HG02763 (cell line): ENCODE measurements around the gene ACTR3C.
"Not testable (repeated sequence)": the region's sequence is repeated elsewhere in the genome, so short reads cannot be mapped to it uniquely, and the experiment has no call there.

Experiments used
- ATAC-seq: cut with Tn5 transposase; IDR thresholded peaks from one replicate; pipeline ENCODE4 v1.9.1; 2021; ENCODE audit warnings: mild to moderate bottlenecking, moderate library complexity; ENCODE audit not compliant: unreplicated experiment

ACTR3C gene

GRCh38 chr7:150219941-150220658 is 103.2 kb downstream of the ACTR3C start:
- ATAC-seq = not testable (repeated sequence)

GRCh38 chr7:150206848-150207247 is 116.5 kb downstream of the ACTR3C start:
- ATAC-seq = not testable (repeated sequence)

- ATAC-seq = not testable (repeated sequence)
Observed at GRCh38 chr7:150205866-150206265, 117.5 kb downstream of the ACTR3C start.

DNA sequence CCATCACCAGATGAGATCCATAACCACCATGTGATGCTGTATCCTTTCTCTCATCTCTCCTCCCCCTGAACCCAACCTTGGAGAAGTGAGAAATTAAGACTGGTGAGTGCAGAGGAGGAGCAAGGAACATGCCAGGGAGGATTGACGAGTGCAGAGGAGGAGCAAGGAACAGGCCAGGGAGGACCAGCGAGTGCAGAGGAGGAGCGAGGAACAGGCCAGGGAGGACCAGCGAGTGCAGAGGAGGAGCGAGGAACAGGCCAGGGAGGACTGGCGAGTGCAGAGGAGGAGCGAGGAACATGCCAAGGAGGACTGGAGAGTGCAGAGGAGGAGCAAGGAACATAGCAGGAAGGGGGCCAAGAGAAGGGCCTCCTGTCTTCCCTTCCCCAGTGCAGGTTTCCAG is 118.8 kb downstream of the ACTR3C start:
- ATAC-seq = not testable (repeated sequence)

DNA sequence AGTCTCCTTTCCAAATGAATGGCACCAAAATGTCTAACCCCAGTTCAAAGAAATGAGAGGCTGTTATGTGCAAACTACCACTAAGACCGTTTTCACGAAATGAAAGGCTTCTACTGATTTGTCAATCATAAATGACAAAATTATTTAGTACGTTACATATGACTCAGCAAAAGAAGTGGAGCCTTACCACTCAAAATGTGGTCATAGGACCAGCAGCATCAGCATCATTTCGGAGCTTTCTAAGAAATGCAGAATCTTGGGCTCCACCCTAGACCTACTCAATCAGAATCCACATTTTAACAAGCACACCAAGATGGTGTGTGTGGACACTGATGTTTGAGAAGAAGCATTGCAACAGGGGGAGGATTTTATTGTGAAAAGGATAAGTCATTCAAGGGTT is 120.5 kb downstream of the ACTR3C start:
- ATAC-seq = not testable (repeated sequence)
